Activated T-cell treated with anti-CD3 and anti-CD28 coated beads for 4 hours (primary cell): Measurements from ENCODE around the gene ADISSP.

ENCODE experiments used
- DNase-seq: peaks from one replicate; pipeline ENCODE4 v3.0.0-alpha.2; 2020

The ADISSP gene

DNA sequence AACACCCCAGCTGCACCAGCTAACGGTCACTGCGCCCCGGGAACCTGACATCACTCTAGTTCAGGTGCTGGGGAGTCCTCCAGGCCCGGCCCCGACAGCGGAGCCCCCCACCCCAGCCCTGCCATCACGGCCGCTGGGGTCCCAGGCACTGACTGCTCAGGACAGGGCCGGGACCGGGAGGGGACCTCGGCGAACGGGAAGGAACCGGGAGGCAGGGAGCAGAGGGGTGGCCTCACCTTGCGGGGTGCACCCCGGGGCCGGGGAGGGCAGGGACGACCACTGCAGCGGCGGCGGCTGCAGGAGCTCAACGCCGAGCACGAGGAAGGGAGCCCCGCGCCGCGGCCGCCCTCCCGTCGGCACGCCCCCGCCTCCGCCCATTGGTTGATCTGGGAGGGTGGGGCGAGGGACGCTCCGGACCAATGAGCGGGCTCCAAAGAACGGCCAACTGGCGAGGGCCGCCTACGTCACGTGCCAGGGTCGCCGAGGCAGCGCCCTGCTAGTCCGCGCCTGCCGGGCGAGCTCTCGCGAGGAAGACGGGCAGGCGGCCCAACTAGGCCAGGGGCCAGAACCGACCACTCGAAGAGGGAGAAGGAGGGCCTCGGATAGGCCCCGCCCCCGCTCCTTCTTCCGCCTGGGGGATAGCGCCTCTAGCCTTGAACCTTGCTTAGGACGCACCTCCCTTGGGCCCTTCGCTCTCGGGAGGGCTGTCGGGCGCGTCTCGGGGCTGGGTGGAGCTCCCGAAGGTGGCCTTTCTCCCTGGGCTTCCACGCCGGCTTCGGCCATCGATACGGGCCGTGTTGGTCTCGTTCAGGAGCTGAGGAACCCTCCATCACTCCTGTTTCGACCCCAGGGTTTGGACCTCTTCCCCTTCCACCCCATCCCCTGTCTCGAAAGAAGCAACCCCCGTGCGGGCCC is at the start of gene ADISSP:
ADISSP (minus strand) TSS at position 327 of the 915 bp plus-strand sequence. CDS start 7,653 bp downstream, outside the sequence.
- peak; percentile 93 for DNase-seq

GRCh38 chr20:3815703-3816315 is 48.3 kb upstream of the ADISSP start:
- no peak for DNase-seq

DNA sequence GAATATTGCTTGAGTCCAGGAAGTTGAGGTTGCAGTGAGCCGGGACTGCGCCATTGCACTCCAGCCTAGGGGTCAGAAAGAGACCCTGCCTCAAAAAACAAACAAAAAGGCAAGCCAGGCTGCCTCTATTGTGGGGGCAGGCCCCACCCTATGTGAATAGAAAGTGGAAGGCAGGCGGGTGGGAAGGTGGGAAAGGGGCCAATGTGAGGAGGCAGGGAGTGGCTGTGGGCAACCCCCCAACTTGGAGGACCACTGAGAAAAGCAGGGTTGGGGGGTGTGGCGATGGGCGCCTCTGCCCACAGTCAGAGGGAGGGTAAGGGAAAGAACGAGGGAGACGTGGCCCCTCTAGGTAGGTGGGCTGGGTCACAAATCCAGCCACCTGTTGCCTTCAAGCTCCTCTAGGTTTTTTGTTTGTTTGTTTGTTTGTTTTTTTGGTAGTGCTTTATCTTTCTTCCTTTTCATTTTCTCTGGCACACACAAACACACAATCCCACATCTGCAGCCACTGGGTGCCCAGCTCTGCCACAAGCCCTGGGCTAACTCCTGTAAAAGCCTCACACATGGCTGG is 47.5 kb upstream of the ADISSP start:
- no peak for DNase-seq

GRCh38 chr20:3813848-3814581 is 46.5 kb upstream of the ADISSP start:
- no peak for DNase-seq

DNA sequence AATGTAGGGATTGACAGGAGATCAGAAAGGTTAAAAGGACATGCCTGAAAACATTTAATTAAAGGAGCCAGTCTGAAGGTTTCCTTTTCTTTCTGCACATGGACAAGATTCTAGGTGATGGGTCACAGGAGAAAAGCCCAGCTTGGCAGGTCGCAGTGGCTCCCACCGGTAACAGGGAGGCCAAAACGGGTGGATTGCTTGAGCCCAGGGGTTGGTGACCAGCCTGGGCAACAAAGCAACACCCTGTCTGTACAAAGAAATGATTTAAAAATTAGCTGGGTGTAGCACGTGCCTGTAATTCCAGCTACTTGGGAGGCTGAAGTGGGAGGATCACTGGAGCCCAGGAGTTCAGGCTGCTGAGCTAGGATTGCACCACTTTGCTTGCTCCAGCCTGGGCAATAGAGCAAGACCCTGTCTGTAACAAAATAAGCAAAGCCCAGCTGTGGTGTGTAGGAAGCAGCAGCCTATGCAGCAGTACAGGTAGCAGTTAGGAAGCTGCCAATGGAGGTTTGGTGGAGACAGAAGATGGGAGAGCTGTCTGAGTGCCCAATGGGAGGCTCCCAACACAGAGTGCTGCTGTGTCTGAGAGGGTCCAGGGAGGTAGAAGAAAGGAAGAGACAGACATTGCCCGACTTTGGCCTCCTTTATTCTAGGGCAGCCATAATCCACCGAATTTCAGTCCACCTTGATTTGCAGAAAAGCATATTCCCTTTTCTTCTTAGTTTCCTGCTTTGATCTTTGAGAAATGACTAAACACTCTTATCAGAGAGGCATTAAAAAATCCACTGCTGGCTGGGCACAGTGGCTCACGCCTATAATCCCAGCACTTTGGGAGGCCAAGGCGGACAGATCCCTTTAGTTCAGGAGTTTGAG is 45.7 kb upstream of the ADISSP start:
- DNase-seq: no peak

GRCh38 chr20:3812259-3812681 is 44.7 kb upstream of the ADISSP start:
- no peak for DNase-seq

DNA sequence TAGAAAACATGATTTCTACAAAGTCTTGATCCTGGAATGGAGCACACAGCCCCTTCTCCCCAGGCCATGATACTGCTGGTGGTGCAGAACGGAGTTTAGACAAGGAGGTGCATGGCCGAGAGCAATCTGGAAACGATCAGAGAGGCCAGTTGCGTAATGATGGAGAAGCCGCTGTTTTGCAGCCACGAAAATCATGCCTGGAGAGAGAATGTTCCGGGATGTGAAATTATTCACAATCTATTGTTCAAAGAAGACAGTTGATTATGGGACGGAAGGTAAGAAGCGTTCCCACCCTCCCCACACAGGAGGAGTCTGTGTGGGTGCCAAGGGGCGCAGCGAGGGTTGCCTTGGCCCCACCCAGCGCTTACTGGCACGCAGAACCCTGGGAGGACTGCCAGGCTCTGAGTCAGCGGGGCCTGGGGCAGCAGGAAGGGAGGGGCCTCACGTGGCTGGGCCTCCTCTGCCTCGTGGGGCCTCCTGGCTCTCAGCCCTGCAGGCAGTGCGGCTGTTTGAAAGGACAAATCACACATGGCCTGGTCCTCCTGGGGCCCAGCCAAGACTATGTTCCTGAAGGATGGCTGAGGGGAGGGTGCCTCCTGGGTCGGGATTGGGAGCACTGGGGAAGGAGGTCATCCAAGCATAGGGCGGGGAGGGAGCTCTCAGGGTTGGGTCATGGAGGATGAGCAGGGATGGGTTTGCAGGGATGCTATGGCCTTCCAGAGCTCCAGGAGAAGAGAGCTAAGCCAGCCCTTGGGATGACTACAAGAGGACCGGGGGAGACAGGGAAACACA is 44.1 kb upstream of the ADISSP start:
- peak; percentile 88 for DNase-seq

DNA sequence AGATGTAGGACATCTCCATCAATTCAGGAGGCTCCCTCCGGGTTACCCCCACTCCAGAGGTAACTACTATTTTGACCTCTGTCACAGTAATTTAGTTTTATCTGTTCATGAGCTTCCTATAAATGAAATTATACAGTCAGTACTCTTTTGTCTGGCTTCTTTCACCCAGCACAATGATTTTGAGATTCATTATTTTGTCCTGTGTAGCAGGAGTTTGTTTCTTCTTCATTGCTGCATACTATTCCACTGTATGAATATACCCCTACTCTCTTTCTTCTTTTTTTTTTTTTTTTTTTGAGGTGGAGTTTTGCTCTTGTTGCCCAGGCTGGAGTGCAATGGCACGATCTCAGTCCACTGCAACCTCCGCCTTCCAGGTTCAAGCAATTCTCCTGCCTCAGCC is 41.0 kb upstream of the ADISSP start:
- no peak for DNase-seq

DNA sequence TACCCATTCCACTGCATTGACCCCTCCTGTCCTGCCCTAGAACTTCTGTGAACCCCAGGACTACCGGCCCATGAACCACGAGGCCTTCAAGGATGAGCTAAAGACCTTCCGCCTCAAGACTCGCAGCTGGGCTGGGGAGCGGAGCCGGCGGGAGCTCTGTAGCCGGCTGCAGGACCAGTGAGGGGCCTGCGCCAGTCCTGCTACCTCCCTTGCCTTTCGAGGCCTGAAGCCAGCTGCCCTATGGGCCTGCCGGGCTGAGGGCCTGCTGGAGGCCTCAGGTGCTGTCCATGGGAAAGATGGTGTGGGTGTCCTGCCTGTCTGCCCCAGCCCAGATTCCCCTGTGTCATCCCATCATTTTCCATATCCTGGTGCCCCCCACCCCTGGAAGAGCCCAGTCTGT is 37.2 kb upstream of the ADISSP start:
- no peak for DNase-seq

DNA sequence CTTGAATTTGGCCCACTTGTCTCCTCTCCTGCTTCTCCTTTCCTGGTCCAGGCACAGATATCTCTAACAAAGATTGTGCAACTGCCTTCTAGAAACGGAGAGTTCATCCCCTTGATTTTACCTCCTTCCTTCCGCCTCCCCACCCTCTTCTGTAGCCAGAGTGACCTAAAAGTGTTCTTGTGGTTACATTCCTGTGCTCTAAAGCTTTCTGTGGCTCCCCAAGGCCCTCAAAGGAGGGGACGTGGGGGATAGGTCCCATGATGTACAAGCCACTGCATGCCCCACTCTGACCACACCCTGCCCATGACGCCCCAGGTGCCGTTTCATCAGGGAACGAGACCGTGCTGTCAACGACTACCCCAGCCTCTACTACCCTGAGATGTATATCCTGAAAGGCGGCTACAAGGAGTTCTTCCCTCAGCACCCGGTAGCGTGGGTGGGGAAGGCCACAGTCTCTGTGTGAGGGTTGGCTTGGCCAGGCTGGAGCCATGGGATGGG is 36.8 kb upstream of the ADISSP start:
- DNase-seq: no peak

DNA sequence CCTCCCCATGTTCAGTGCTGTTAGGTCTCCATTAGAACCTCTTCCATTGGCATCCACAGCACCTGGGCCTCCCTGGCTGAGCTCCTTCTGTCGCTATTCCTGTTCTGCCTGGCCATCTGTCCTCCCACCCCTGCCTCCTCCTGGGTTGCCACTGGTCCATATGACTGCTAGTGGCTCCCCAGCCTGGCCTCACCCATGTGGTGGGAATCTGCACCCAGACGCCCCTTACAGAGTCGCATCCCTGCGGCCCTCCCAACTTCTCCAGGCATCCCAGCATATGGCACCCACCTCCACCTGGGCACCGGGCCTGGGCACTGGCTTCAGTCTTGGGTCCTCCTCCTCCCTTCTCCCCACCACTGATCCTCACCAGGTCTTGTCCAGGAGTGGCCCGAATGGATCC is 36.3 kb upstream of the ADISSP start:
- DNase-seq: no peak

DNA sequence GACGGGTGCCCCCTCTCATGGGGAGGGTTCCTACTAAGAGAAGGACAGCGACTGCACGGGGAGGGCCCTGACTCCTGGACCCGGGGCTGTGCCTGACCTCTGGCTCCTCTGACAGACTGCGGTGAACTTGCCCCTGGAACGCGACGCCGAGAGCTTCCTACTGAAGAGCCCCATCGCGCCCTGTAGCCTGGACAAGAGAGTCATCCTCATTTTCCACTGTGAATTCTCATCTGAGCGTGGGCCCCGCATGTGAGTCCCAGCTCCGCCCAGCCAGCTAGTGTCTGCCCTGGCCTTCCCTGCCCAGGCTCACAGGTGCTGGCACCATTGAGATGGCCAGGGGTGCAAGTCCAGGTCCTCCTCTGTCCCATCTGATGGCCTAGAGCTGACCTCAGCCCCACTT is 35.7 kb upstream of the ADISSP start:
- no peak for DNase-seq

- no peak for DNase-seq
Observed at GRCh38 chr20:3802524-3803239, 35.1 kb upstream of the ADISSP start.

DNA sequence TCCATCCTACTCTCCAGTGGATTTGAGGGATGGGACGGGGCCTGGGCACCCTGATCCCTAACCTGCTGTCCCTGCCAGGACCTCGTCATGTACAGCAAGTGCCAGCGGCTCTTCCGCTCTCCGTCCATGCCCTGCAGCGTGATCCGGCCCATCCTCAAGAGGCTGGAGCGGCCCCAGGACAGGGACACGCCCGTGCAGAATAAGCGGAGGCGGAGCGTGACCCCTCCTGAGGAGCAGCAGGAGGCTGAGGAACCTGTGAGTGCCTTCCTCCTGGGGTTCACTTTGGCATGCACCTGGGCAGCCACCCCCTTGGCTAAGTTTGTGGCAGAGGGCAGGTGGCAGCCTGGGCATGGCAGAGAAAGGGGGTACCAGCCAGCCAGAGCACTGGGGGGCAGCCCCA is 34.3 kb upstream of the ADISSP start:
- DNase-seq: no peak

- no peak for DNase-seq
Observed at GRCh38 chr20:3801299-3801698, 33.7 kb upstream of the ADISSP start.

GRCh38 chr20:3800878-3801260 is 33.3 kb upstream of the ADISSP start:
- no peak for DNase-seq

DNA sequence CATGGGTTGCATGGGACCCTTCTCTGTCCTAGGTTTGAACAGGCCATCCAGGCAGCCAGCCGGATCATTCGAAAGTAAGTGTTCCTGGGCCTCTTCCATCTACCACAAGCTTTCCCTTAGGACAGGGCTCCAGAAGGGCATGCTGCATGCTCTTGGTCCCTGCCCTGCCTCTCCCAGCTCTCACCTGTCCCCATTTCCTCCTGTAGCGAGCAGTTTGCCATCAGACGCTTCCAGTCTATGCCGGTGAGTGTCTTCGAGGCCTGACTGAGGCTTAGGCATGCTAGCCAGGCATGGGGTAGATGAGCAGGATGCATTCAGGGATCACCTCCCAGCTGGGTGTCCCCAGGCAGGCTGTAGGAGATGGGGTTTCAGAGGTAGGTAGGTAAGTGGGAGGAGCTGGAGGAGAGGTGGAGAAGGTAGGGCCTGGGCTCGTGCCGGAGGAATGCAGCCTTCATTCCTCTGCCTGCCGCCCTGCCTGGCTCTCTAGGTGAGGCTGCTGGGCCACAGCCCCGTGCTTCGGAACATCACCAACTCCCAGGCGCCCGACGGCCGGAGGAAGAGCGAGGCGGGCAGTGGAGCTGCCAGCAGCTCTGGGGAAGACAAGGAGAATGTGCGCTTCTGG is 32.8 kb upstream of the ADISSP start:
- no peak for DNase-seq

DNA sequence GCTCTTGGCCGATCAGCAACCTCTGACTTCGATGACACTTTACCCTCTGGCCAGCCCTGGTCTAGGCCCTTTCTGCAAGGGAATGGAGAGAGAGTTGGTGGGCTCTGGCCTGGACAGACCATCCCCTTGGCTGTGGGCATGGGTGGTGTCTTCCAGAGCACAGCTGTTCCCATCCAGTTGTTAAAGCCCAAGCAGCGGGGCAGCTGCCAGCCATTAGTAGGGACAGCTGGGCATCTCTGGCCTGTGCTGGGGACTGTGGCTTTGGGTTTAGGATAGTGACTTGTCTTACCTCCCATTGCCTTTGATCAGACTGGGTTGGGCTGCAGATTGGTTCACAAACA is 31.3 kb upstream of the ADISSP start:
- no peak for DNase-seq

DNA sequence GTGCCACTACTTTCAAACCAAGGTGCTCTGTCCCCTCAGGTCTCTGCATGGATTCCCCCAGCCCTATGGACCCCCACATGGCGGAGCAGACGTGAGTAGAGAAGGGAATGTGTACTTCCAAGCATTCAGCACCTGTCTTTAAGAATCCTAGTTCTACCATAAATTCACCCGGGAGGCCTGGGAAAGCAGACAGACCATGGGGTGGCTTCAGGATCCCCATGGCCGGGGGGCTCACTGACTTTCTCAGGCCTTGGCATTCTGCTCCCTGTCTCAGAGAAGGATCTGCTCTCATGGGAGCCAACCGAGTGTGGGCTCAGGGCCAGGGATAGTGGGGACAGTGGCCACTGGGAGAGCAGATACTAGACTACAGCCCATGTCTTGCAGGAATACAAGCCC is 30.8 kb upstream of the ADISSP start:
- DNase-seq: no peak
